Mesendoderm (in vitro differentiated cells): Measurements from ENCODE around the gene ADAM21.
A peak's percentile ranks its signal among the peaks of the same experiment; 100 is the strongest.

ENCODE experiments used
- DNase-seq: peaks from one replicate; pipeline ENCODE4 v3.0.0; 2013
- H2AK5ac ChIP-seq: 2 replicates; pipeline ENCODE4 v1.6.1; 2013; ENCODE audit warnings: low read length, inconsistent platforms
- H2BK120ac ChIP-seq: 2 replicates; pipeline ENCODE4 v1.6.1; 2013; ENCODE audit warnings: low read depth, mild to moderate bottlenecking, low read length, moderate library complexity, mixed read lengths
- H2BK15ac ChIP-seq: replicated peaks from 2 replicates; pipeline ENCODE4 v1.6.1; 2013; ENCODE audit warnings: low read depth, mild to moderate bottlenecking, moderate library complexity
- H2BK5ac ChIP-seq: 2 replicates; pipeline ENCODE4 v1.6.1; 2013; ENCODE audit warnings: low read length, inconsistent platforms
- H3K18ac ChIP-seq: 2 replicates; pipeline ENCODE4 v1.6.1; 2013; ENCODE audit warnings: mild to moderate bottlenecking, low read length, mixed read lengths
- H3K23ac ChIP-seq: one replicate; pipeline ENCODE4 v1.6.1; 2013; ENCODE audit warnings: low read length
- H3K27ac ChIP-seq: 2 replicates; pipeline ENCODE4 v1.5.1; 2013; ENCODE audit warnings: low read depth, mild to moderate bottlenecking, inconsistent platforms, low read length, moderate library complexity
- H3K27me3 ChIP-seq: 2 replicates; pipeline ENCODE4 v1.6.1; 2013; ENCODE audit warnings: low read length, control low read depth, mild to moderate bottlenecking, inconsistent platforms; ENCODE audit not compliant: insufficient read depth, poor library complexity
- H3K36me3 ChIP-seq: 2 replicates; pipeline ENCODE4 v1.6.1; 2013; ENCODE audit warnings: low read length, inconsistent platforms; ENCODE audit not compliant: control insufficient read depth, insufficient read depth
- H3K4ac ChIP-seq: one replicate; pipeline ENCODE4 v1.6.1; 2013; ENCODE audit warnings: low read depth, mild to moderate bottlenecking, low read length, moderate library complexity
- H3K4me1 ChIP-seq: 2 replicates; pipeline ENCODE4 v1.6.1; 2013; ENCODE audit warnings: low read depth, low read length, inconsistent platforms; ENCODE audit not compliant: control insufficient read depth
- H3K4me2 ChIP-seq: 2 replicates; pipeline ENCODE4 v1.6.1; 2013; ENCODE audit warnings: low read length
- H3K4me3 ChIP-seq: 2 replicates; pipeline ENCODE4 v1.5.1; 2013; ENCODE audit warnings: mild to moderate bottlenecking, low read length
- H3K56ac ChIP-seq: one replicate; pipeline ENCODE4 v1.6.1; 2013; ENCODE audit warnings: low read length
- H3K79me1 ChIP-seq: 2 replicates; pipeline ENCODE4 v1.6.1; 2013; ENCODE audit warnings: low read length, inconsistent platforms
- H3K79me2 ChIP-seq: 2 replicates; pipeline ENCODE4 v1.6.1; 2013; ENCODE audit warnings: mild to moderate bottlenecking, low read length; ENCODE audit not compliant: control insufficient read depth, insufficient read depth
- H3K9ac ChIP-seq: 2 replicates; pipeline ENCODE4 v1.6.1; 2013; ENCODE audit warnings: low read length, inconsistent platforms
- H4K5ac ChIP-seq: one replicate; pipeline ENCODE4 v1.6.1; 2013; ENCODE audit warnings: low read length
- H4K8ac ChIP-seq: one replicate; pipeline ENCODE4 v1.6.1; 2013; ENCODE audit warnings: low read depth, mild to moderate bottlenecking, control low read depth, low read length, moderate library complexity
- WGBS: extraction: QIAGEN DNeasy Blood & Tissue Kit; methylation state at CpG from one replicate; pipeline ENCODE4 v1.1.7; 2013; ENCODE audit warnings: low lambda C conversion rate, missing lambda C conversion rate; ENCODE audit not compliant: insufficient coverage; ENCODE audit errors: extremely low coverage; 5-methylcytosine and 5-hydroxymethylcytosine counted together

Gene ADAM21

GRCh38 chr14:70436867-70437266, 15.1 kb upstream of the ADAM21 start:
- Histone ChIP-seq H3K18ac (no peak overlapping the region), H4K5ac (no peak overlapping the region), H3K79me1 (no peaks in the 10 kb centered on the region), H2BK5ac (no peak overlapping the region), H2BK120ac (no peak overlapping the region), H3K4me3 (no peak overlapping the region), H3K4me2 (no peak overlapping the region), H3K4ac (no peak overlapping the region), H4K8ac (no peak overlapping the region), H3K56ac (no peak overlapping the region), H3K27me3 (no peaks in the 10 kb centered on the region), H3K36me3 (no peaks in the 10 kb centered on the region), H3K27ac (no peak overlapping the region), H2BK15ac (no peak overlapping the region), H2AK5ac (no peak overlapping the region), H3K79me2 (no peaks in the 10 kb centered on the region), H3K23ac (no peak overlapping the region), H3K9ac (no peak overlapping the region), H3K4me1 (no peaks in the 10 kb centered on the region)
- no peak for DNase-seq
- WGBS: no CpG with 5 or more reads among the region's 4 CpGs

- Histone ChIP-seq H4K8ac (no peak overlapping the region), H3K79me1 (no peaks in the 10 kb centered on the region), H3K56ac (no peak overlapping the region), H3K4me3 (no peak overlapping the region), H2BK15ac (no peak overlapping the region), H3K79me2 (no peaks in the 10 kb centered on the region), H3K36me3 (no peaks in the 10 kb centered on the region), H2BK120ac (no peak overlapping the region), H3K27ac (no peak overlapping the region), H3K4ac (no peak overlapping the region), H2AK5ac (no peak overlapping the region), H3K18ac (no peak overlapping the region), H3K4me1 (no peaks in the 10 kb centered on the region), H3K9ac (no peak overlapping the region), H4K5ac (no peak overlapping the region), H2BK5ac (no peak overlapping the region), H3K23ac (no peak overlapping the region), H3K27me3 (no peaks in the 10 kb centered on the region), H3K4me2 (no peak overlapping the region)
- no peak for DNase-seq
- no CpG with 5 or more reads among the region's 3 CpGs for WGBS
These were observed 10.3 kb upstream of the ADAM21 start for GRCh38 chr14:70441641-70442040.

GRCh38 chr14:70442750-70443149, 9.2 kb upstream of the ADAM21 start:
- no peaks in the 10 kb centered on the region for H3K4me1 ChIP-seq
- WGBS: no CpG with 5 or more reads among the region's 4 CpGs
- H3K4me3 ChIP-seq: no peak overlapping the region
- H2BK5ac ChIP-seq: no peak overlapping the region
- H3K36me3 ChIP-seq: no peaks in the 10 kb centered on the region
- H3K23ac ChIP-seq: no peak overlapping the region
- no peak overlapping the region for H3K27ac ChIP-seq
- no peaks in the 10 kb centered on the region for H3K79me1 ChIP-seq
- H4K8ac ChIP-seq: no peak overlapping the region
- H3K18ac ChIP-seq: no peak overlapping the region
- no peak overlapping the region for H3K9ac ChIP-seq
- H2BK15ac ChIP-seq: no peak overlapping the region
- H2BK120ac ChIP-seq: no peak overlapping the region
- DNase-seq: peak; percentile 27
- H3K4ac ChIP-seq: no peak overlapping the region
- H2AK5ac ChIP-seq: no peak overlapping the region
- H3K56ac ChIP-seq: no peak overlapping the region
- H4K5ac ChIP-seq: no peak overlapping the region
- no peaks in the 10 kb centered on the region for H3K79me2 ChIP-seq
- no peaks in the 10 kb centered on the region for H3K27me3 ChIP-seq
- no peak overlapping the region for H3K4me2 ChIP-seq

GRCh38 chr14:70448633-70449340, 3.2 kb upstream of the ADAM21 start:
- no peak overlapping the region for H4K8ac ChIP-seq
- no peak overlapping the region for H3K56ac ChIP-seq
- H2AK5ac ChIP-seq: no peak overlapping the region
- H3K4me2 ChIP-seq: no peak overlapping the region
- no peak overlapping the region for H3K4ac ChIP-seq
- no peak overlapping the region for H3K18ac ChIP-seq
- H2BK5ac ChIP-seq: no peak overlapping the region
- H3K27me3 ChIP-seq: no peaks in the 10 kb centered on the region
- H3K27ac ChIP-seq: no peak overlapping the region
- no peak overlapping the region for H2BK15ac ChIP-seq
- H2BK120ac ChIP-seq: no peak overlapping the region
- H3K79me2 ChIP-seq: no peaks in the 10 kb centered on the region
- no peak overlapping the region for H3K4me3 ChIP-seq
- no peaks in the 10 kb centered on the region for H3K36me3 ChIP-seq
- no peak overlapping the region for H3K9ac ChIP-seq
- H3K79me1 ChIP-seq: no peaks in the 10 kb centered on the region
- no peak overlapping the region for H4K5ac ChIP-seq
- DNase-seq: no peak
- H3K4me1 ChIP-seq: no peaks in the 10 kb centered on the region
- H3K23ac ChIP-seq: no peak overlapping the region
- WGBS: no CpG with 5 or more reads among the region's 4 CpGs

- Histone ChIP-seq H3K18ac (no peak overlapping the region), H2BK5ac (no peak overlapping the region), H2BK15ac (no peak overlapping the region), H3K56ac (no peak overlapping the region), H3K4ac (no peak overlapping the region), H3K79me1 (no peaks in the 10 kb centered on the region), H2AK5ac (no peak overlapping the region), H3K9ac (no peak overlapping the region), H3K27ac (no peak overlapping the region), H3K4me2 (no peak overlapping the region), H2BK120ac (no peak overlapping the region), H3K23ac (no peak overlapping the region), H4K8ac (no peak overlapping the region), H3K36me3 (no peaks in the 10 kb centered on the region), H3K4me3 (no peak overlapping the region), H3K27me3 (no peaks in the 10 kb centered on the region), H3K79me2 (no peaks in the 10 kb centered on the region), H4K5ac (no peak overlapping the region), H3K4me1 (no peaks in the 10 kb centered on the region)
- DNase-seq: no peak
- WGBS: no CpG with 5 or more reads among the region's 1 CpG
These were observed 2.8 kb downstream of the ADAM21 start for GRCh38 chr14:70454731-70455130.

GRCh38 chr14:70468731-70469130, 16.8 kb downstream of the ADAM21 start:
- DNase-seq: no peak
- Histone ChIP-seq H2BK5ac (no peak overlapping the region), H3K4me3 (no peak overlapping the region), H3K9ac (no peak overlapping the region), H2BK120ac (no peak overlapping the region), H3K36me3 (no peaks in the 10 kb centered on the region), H3K18ac (no peak overlapping the region), H4K8ac (no peak overlapping the region), H4K5ac (no peak overlapping the region), H3K56ac (no peak overlapping the region), H3K4ac (no peak overlapping the region), H3K79me2 (no peaks in the 10 kb centered on the region), H3K27me3 (no peaks in the 10 kb centered on the region), H3K4me1 (no peaks in the 10 kb centered on the region), H3K27ac (no peak overlapping the region), H2AK5ac (no peak overlapping the region), H3K4me2 (no peak overlapping the region), H3K23ac (no peak overlapping the region), H2BK15ac (no peak overlapping the region), H3K79me1 (no peaks in the 10 kb centered on the region)
- WGBS: no CpG with 5 or more reads among the region's 3 CpGs
